ENCODE data around the gene CUBN.

The CUBN gene

GRCh38 chr10:16916496-16916895, 213.1 kb downstream of the CUBN start:
- DNase-seq (ENCODE audit: low spot score): no peak

- DNase-seq (ENCODE audit: low spot score): no peak
Observed at GRCh38 chr10:16915300-16915699, 214.3 kb downstream of the CUBN start.

GRCh38 chr10:16913266-16913665, 216.3 kb downstream of the CUBN start:
- no peak for DNase-seq (ENCODE audit: low spot score)

GRCh38 chr10:16910793-16911164, 218.8 kb downstream of the CUBN start:
- no peak for DNase-seq (ENCODE audit: low spot score)

GRCh38 chr10:16909961-16910792, 219.4 kb downstream of the CUBN start:
- no peak for DNase-seq (ENCODE audit: low spot score)

GRCh38 chr10:16909271-16909767, 220.3 kb downstream of the CUBN start:
- DNase-seq (ENCODE audit: low spot score): no peak

GRCh38 chr10:16907687-16908086, 221.9 kb downstream of the CUBN start:
- DNase-seq (ENCODE audit: low spot score): no peak

GRCh38 chr10:16905320-16905719, 224.3 kb downstream of the CUBN start:
- DNase-seq (ENCODE audit: low spot score): no peak

GRCh38 chr10:16904639-16905061, 225.0 kb downstream of the CUBN start:
- no peak for DNase-seq (ENCODE audit: low spot score)

- DNase-seq (ENCODE audit: low spot score): no peak
Observed at GRCh38 chr10:16904049-16904448, 225.6 kb downstream of the CUBN start.

- no peak for DNase-seq (ENCODE audit: low spot score)
Observed at GRCh38 chr10:16902606-16903005, 227.0 kb downstream of the CUBN start.

- DNase-seq (ENCODE audit: low spot score): no peak
Observed at GRCh38 chr10:16901106-16901505, 228.5 kb downstream of the CUBN start.

- no peak for DNase-seq (ENCODE audit: low spot score)
Observed at GRCh38 chr10:16896993-16897392, 232.6 kb downstream of the CUBN start.

- DNase-seq (ENCODE audit: low spot score): peak; percentile 53
Observed at GRCh38 chr10:16894821-16895220, 234.8 kb downstream of the CUBN start.

- no peak for DNase-seq (ENCODE audit: low spot score)
Observed at GRCh38 chr10:16893664-16894063, 235.9 kb downstream of the CUBN start.

GRCh38 chr10:16891375-16892313, 238.0 kb downstream of the CUBN start:
- no peak for DNase-seq (ENCODE audit: low spot score)

GRCh38 chr10:16890691-16891090, 238.9 kb downstream of the CUBN start:
- no peak for DNase-seq (ENCODE audit: low spot score)

GRCh38 chr10:16887565-16887964, 242.0 kb downstream of the CUBN start:
- DNase-seq (ENCODE audit: low spot score): peak; percentile 23

- DNase-seq (ENCODE audit: low spot score): no peak
Observed at GRCh38 chr10:16886031-16886430, 243.6 kb downstream of the CUBN start.

- DNase-seq (ENCODE audit: low spot score): no peak
Observed at GRCh38 chr10:16884497-16884896, 245.1 kb downstream of the CUBN start.

GRCh38 chr10:16883084-16883483, 246.5 kb downstream of the CUBN start:
- DNase-seq (ENCODE audit: low spot score): no peak

GRCh38 chr10:16870331-16870730, 259.3 kb downstream of the CUBN start:
- no peak for DNase-seq (ENCODE audit: low spot score)

- no peak for DNase-seq (ENCODE audit: low spot score)
Observed at GRCh38 chr10:16867990-16868389, 261.6 kb downstream of the CUBN start.

Data from COLO829 (cell line).